ENCODE results near the gene TOMM34. TPM values are rescaled to one million over a fixed set of nuclear protein-coding genes. Genes with fewer than 3 reads are reported as not detected.

Gene TOMM34
- total and polyA plus RNA-seq, 4 experiments from 2014 or later = 7.6 to 23.4 (median 13.6) TPM

- Histone ChIP-seq H3K27me3 (ENCODE audit: insufficient read depth, low read length) (no peaks in the 10 kb centered on the region), H3K9me3 (ENCODE audit: control insufficient read depth in 1 of 2, low read length in 2 of 2) (no peaks in the 10 kb centered on the region), H3K36me3 (ENCODE audit: insufficient read depth, low read length) (peaks cover 39% of the 10 kb centered on the region), H3K27ac (ENCODE audit: low read depth, low read length) (no peak overlapping the region), H3K4me3 (ENCODE audit: low read length in 2 of 2) (no peak overlapping the region), H3K4me1 (ENCODE audit: insufficient read depth, low read length) (no peaks in the 10 kb centered on the region)
- Mint-ChIP-seq H3K4me3 (no peak overlapping the region), H3K27me3 (no peaks in the 10 kb centered on the region), H3K27ac (peak overlapping the region in 3 of 7 donors; percentile 14 to 66 (median 15)), H3K9me3 (no peaks in the 10 kb centered on the region), H3K4me1 (peaks cover 0 to 5% (median 0%) of the 10 kb centered on the region in 4 donors), H3K36me3 (peaks cover 50 to 85% of the 10 kb centered on the region in 2 donors)
- ChIA-PET POLR2A (ENCODE audit: partially characterized antibody) (interaction anchor here (0.8 to 0.9 kb wide), 2 partner anchors 10 to 11 kb away, joined by 3 read pairs; no protein-coding TSS in a partner anchor), CTCF (ENCODE audit: partially characterized antibody) (interaction anchor here (0.9 to 1.4 kb wide), 4 partner anchors 17 to 170 kb away, joined by 3 to 5 read pairs (median 4); no protein-coding TSS in a partner anchor)
- intact Hi-C loops (cut with micrococcal nuclease) = no loop called here
- DNase-seq = no peak
Observed at GRCh38 chr20:44941120-44941691, 19.0 kb downstream of the TOMM34 start.

GRCh38 chr20:44938637-44939036, 21.6 kb downstream of the TOMM34 start:
- H3K4me3 Mint-ChIP-seq = no peak overlapping the region
- peak overlapping the region in 5 of 7 donors; percentile 5 to 65 (median 42) for H3K27ac Mint-ChIP-seq
- no peaks in the 10 kb centered on the region for H3K4me1 ChIP-seq (ENCODE audit: insufficient read depth, low read length)
- peaks cover 33 to 76% of the 10 kb centered on the region in 2 donors for H3K36me3 Mint-ChIP-seq
- H3K4me1 Mint-ChIP-seq = peaks cover 0 to 3% (median 0%) of the 10 kb centered on the region in 4 donors
- no peaks in the 10 kb centered on the region for H3K9me3 Mint-ChIP-seq
- H3K27me3 Mint-ChIP-seq = no peaks in the 10 kb centered on the region
- H3K27me3 ChIP-seq (ENCODE audit: insufficient read depth, low read length) = no peaks in the 10 kb centered on the region
- no peaks in the 10 kb centered on the region for H3K9me3 ChIP-seq (ENCODE audit: control insufficient read depth in 1 of 2, low read length in 2 of 2)
- no peak for DNase-seq
- POLR2A ChIA-PET (ENCODE audit: partially characterized antibody) = no interaction called here
- no peak overlapping the region for H3K27ac ChIP-seq (ENCODE audit: low read depth, low read length)
- intact Hi-C loops (cut with micrococcal nuclease) = no loop called here
- CTCF ChIA-PET (ENCODE audit: partially characterized antibody) = interaction anchor here (1.3 kb wide), 1 partner anchor 25 kb away, joined by 3 read pairs; no protein-coding TSS in a partner anchor
- H3K4me3 ChIP-seq (ENCODE audit: low read length in 2 of 2) = no peak overlapping the region
- H3K36me3 ChIP-seq (ENCODE audit: insufficient read depth, low read length) = peaks cover 35% of the 10 kb centered on the region

GRCh38 chr20:44936510-44936909, 23.7 kb downstream of the TOMM34 start:
- intact Hi-C loops (cut with micrococcal nuclease) = no loop called here
- Histone ChIP-seq H3K4me3 (ENCODE audit: low read length in 2 of 2) (no peak overlapping the region), H3K27me3 (ENCODE audit: insufficient read depth, low read length) (no peaks in the 10 kb centered on the region), H3K27ac (ENCODE audit: low read depth, low read length) (no peak overlapping the region), H3K36me3 (ENCODE audit: insufficient read depth, low read length) (peaks cover 16% of the 10 kb centered on the region), H3K9me3 (ENCODE audit: control insufficient read depth in 1 of 2, low read length in 2 of 2) (no peaks in the 10 kb centered on the region), H3K4me1 (ENCODE audit: insufficient read depth, low read length) (no peaks in the 10 kb centered on the region)
- H3K27ac Mint-ChIP-seq = peak overlapping the region in 1 of 7 donors; percentile 13
- DNase-seq = no peak
- H3K9me3 Mint-ChIP-seq = no peaks in the 10 kb centered on the region
- no peaks in the 10 kb centered on the region for H3K27me3 Mint-ChIP-seq
- no peak overlapping the region for H3K4me3 Mint-ChIP-seq
- peaks cover 29 to 66% of the 10 kb centered on the region in 2 donors for H3K36me3 Mint-ChIP-seq
- ChIA-PET POLR2A (ENCODE audit: partially characterized antibody) (no interaction called here), CTCF (ENCODE audit: partially characterized antibody) (interaction anchor here (1.2 to 1.3 kb wide), 2 partner anchors 15 to 169 kb away, joined by 3 to 5 read pairs; no protein-coding TSS in a partner anchor)
- peaks cover 0 to 3% (median 0%) of the 10 kb centered on the region in 4 donors for H3K4me1 Mint-ChIP-seq

GRCh38 chr20:44932916-44933315, 27.3 kb downstream of the TOMM34 start:
- no peaks in the 10 kb centered on the region for H3K4me1 Mint-ChIP-seq
- intact Hi-C loops (cut with micrococcal nuclease) = no loop called here
- no peak overlapping the region for H3K4me3 Mint-ChIP-seq
- POLR2A ChIA-PET (ENCODE audit: partially characterized antibody) = no interaction called here
- CTCF ChIA-PET (ENCODE audit: partially characterized antibody) = no interaction called here
- Histone ChIP-seq H3K27me3 (ENCODE audit: insufficient read depth, low read length) (no peaks in the 10 kb centered on the region), H3K9me3 (ENCODE audit: control insufficient read depth in 1 of 2, low read length in 2 of 2) (no peaks in the 10 kb centered on the region), H3K36me3 (ENCODE audit: insufficient read depth, low read length) (peaks cover 13% of the 10 kb centered on the region), H3K4me3 (ENCODE audit: low read length in 2 of 2) (no peak overlapping the region), H3K4me1 (ENCODE audit: insufficient read depth, low read length) (no peaks in the 10 kb centered on the region), H3K27ac (ENCODE audit: low read depth, low read length) (no peak overlapping the region)
- peaks cover 28 to 44% of the 10 kb centered on the region in 2 donors for H3K36me3 Mint-ChIP-seq
- H3K27me3 Mint-ChIP-seq = no peaks in the 10 kb centered on the region
- DNase-seq = no peak
- no peaks in the 10 kb centered on the region for H3K9me3 Mint-ChIP-seq
- peak overlapping the region in 1 of 7 donors; percentile 37 for H3K27ac Mint-ChIP-seq

GRCh38 chr20:44931911-44932310, 28.3 kb downstream of the TOMM34 start:
- Mint-ChIP-seq H3K4me3 (no peak overlapping the region), H3K36me3 (peaks cover 22 to 35% of the 10 kb centered on the region in 2 donors), H3K9me3 (no peaks in the 10 kb centered on the region), H3K4me1 (no peaks in the 10 kb centered on the region), H3K27ac (no peak overlapping the region), H3K27me3 (no peaks in the 10 kb centered on the region)
- no peaks in the 10 kb centered on the region for H3K27me3 ChIP-seq (ENCODE audit: insufficient read depth, low read length)
- H3K4me1 ChIP-seq (ENCODE audit: insufficient read depth, low read length) = no peaks in the 10 kb centered on the region
- no peaks in the 10 kb centered on the region for H3K9me3 ChIP-seq (ENCODE audit: control insufficient read depth in 1 of 2, low read length in 2 of 2)
- no peak overlapping the region for H3K27ac ChIP-seq (ENCODE audit: low read depth, low read length)
- ChIA-PET POLR2A (ENCODE audit: partially characterized antibody) (no interaction called here), CTCF (ENCODE audit: partially characterized antibody) (no interaction called here)
- intact Hi-C loops (cut with micrococcal nuclease) = no loop called here
- H3K36me3 ChIP-seq (ENCODE audit: insufficient read depth, low read length) = peaks cover 8% of the 10 kb centered on the region
- no peak for DNase-seq
- no peak overlapping the region for H3K4me3 ChIP-seq (ENCODE audit: low read length in 2 of 2)

GRCh38 chr20:44930517-44931168, 29.6 kb downstream of the TOMM34 start:
- Histone ChIP-seq H3K9me3 (ENCODE audit: control insufficient read depth in 1 of 2, low read length in 2 of 2) (no peaks in the 10 kb centered on the region), H3K4me1 (ENCODE audit: insufficient read depth, low read length) (no peaks in the 10 kb centered on the region), H3K4me3 (ENCODE audit: low read length in 2 of 2) (no peak overlapping the region), H3K36me3 (ENCODE audit: insufficient read depth, low read length) (no peaks in the 10 kb centered on the region), H3K27me3 (ENCODE audit: insufficient read depth, low read length) (no peaks in the 10 kb centered on the region), H3K27ac (ENCODE audit: low read depth, low read length) (no peak overlapping the region)
- H3K27me3 Mint-ChIP-seq = no peaks in the 10 kb centered on the region
- H3K27ac Mint-ChIP-seq = peak overlapping the region in 2 of 7 donors; percentile 30 to 55
- POLR2A ChIA-PET (ENCODE audit: partially characterized antibody) = interaction anchor here (0.9 kb wide), 1 partner anchor 11 kb away, joined by 3 read pairs; no protein-coding TSS in a partner anchor
- H3K4me3 Mint-ChIP-seq = no peak overlapping the region
- DNase-seq = no peak
- CTCF ChIA-PET (ENCODE audit: partially characterized antibody) = no interaction called here
- H3K9me3 Mint-ChIP-seq = no peaks in the 10 kb centered on the region
- H3K36me3 Mint-ChIP-seq = peaks cover 22 to 25% of the 10 kb centered on the region in 2 donors
- intact Hi-C loops (cut with micrococcal nuclease) = no loop called here
- no peaks in the 10 kb centered on the region for H3K4me1 Mint-ChIP-seq

GRCh38 chr20:44928595-44928994, 31.6 kb downstream of the TOMM34 start:
- Histone ChIP-seq H3K9me3 (ENCODE audit: control insufficient read depth in 1 of 2, low read length in 2 of 2) (no peaks in the 10 kb centered on the region), H3K36me3 (ENCODE audit: insufficient read depth, low read length) (no peaks in the 10 kb centered on the region), H3K27ac (ENCODE audit: low read depth, low read length) (no peak overlapping the region), H3K27me3 (ENCODE audit: insufficient read depth, low read length) (no peaks in the 10 kb centered on the region), H3K4me1 (ENCODE audit: insufficient read depth, low read length) (no peaks in the 10 kb centered on the region), H3K4me3 (ENCODE audit: low read length in 2 of 2) (no peak overlapping the region)
- POLR2A ChIA-PET (ENCODE audit: partially characterized antibody) = interaction anchor here (0.7 kb wide), 1 partner anchor 122 kb away, joined by 3 read pairs; no protein-coding TSS in a partner anchor
- DNase-seq = no peak
- no peak overlapping the region for H3K4me3 Mint-ChIP-seq
- H3K9me3 Mint-ChIP-seq = no peaks in the 10 kb centered on the region
- peak overlapping the region in 1 of 7 donors; percentile 42 for H3K27ac Mint-ChIP-seq
- intact Hi-C loops (cut with micrococcal nuclease) = no loop called here
- no peaks in the 10 kb centered on the region for H3K27me3 Mint-ChIP-seq
- H3K36me3 Mint-ChIP-seq = peaks cover 23 to 34% of the 10 kb centered on the region in 2 donors
- CTCF ChIA-PET (ENCODE audit: partially characterized antibody) = no interaction called here
- no peaks in the 10 kb centered on the region for H3K4me1 Mint-ChIP-seq

Data from CD4-positive, alpha-beta memory T cell (primary cell).